ENCODE measurements around the gene SOX5.
"Not testable (repeated sequence)": the region's sequence is repeated elsewhere in the genome, so short reads cannot be mapped to it uniquely, and the experiment has no call there.

Gene SOX5

DNA sequence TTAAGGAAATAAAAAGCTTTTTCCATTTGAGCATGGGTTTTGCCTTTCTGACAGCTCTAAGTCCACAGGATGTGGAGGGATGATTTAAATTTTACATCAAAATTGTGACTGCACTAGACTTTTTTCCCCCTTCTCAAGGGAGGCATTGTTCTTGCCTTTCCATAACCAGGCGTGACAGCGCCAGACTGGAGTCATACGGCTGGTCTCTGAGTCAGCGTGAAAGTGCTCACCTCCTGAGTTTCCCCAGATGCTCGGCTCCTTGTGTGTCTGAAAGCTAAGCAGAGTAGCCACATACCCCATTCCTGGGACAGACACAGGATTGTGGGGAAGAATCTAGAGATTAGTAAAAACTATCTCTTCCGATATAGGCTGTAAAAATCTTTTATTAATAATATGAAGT lies 43.1 kb downstream of the SOX5 start:
- DNase-seq (ENCODE audit: low read depth) = peak; percentile 48

DNA sequence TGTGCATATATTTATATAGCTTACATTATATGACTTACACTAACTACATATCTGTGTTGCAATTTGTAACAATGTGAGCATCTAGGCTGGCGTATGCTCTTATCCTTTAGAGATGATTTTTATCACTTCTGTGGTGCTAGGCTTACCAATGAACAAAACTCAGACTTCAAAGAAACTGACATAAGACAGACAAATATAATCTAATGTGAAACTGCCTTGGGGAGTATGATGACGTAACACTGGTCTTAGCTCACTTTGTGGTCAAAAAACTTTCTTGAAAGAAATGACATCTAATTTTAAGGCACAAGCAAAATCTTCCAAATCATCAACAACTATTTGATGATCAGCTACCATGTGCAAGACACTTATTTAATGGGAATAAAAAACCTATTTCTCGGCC lies 50.0 kb downstream of the SOX5 start:
- peak; percentile 61 for DNase-seq (ENCODE audit: low read depth)

DNA sequence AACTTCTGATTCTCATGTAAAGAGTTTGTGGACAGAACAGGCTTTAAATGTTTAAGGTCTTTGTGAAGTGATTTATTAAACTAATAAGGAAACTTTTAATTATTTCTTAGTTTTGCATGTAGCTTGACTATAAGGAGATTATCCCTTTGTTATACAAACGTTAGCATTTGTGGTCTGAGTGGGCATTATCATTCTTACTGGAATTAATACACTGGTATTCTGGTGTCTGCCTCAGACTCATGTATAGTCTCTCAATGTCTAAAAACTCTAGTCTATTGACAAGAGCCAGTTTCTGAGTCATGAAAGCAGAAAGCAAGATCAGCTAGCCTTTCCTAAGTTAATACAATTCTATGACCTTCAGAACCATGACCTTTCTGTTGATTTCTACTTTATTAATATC lies 51.3 kb downstream of the SOX5 start:
- DNase-seq (ENCODE audit: low read depth) = no peak

DNA sequence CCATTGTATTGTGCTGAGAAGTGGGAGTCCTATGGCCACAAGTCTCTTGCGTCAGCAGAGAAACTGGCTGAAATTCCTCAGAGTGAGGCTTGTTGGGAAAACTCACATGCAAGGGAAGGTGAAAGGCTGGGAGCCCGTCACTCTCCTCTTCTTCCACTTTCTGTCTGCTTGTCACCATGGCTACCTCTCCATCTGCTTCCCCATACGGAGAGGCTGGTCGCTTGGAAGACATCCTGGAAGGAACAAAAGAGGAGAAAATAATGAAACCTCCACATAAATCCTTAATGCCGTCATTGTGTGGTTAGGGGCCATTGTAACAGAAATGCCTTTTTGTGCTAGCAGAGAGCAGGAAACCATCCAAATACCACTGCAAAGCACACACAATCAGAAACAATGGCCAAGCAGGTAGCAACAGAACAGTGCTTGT lies 53.7 kb downstream of the SOX5 start:
- peak; percentile 13 for DNase-seq (ENCODE audit: low read depth)

DNA sequence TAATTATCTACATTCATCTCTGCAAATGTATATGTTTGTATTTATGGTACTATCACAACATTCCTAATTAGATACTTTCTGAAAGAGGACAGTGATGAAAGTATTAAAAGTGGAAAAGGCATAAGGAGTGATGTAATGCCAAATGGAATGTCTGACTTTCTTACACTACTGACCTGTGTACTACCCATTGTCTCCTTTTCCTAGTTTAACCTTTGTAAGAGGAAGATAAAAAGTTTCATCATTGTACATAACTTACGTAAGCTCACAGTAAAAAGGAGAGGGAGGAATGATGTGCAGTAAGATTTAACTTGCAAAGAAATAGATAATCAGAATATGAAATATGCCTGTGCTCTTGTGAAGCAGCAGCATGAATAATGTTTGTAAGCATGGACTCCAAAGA lies 55.9 kb downstream of the SOX5 start:
- DNase-seq (ENCODE audit: low read depth) = peak; percentile 78

DNA sequence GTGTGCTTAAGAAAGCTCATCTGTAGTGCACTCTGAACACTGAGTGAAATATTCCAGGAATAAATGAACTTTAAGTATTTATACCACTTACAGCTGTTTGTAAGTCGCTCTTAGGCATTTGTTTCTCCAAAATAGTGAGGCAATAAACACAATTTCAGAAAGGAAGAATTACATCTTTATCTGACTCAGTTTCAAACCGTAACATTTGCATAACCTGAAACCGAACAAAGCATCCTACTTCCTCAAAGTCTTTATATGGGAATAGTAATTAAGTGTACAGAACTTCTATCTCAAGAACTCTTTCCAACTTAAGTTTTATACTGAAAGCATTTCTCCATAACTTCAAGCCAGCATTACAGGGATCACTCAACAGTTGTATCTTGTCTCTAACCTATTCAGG lies 58.4 kb downstream of the SOX5 start:
- no peak for DNase-seq (ENCODE audit: low read depth)

DNA sequence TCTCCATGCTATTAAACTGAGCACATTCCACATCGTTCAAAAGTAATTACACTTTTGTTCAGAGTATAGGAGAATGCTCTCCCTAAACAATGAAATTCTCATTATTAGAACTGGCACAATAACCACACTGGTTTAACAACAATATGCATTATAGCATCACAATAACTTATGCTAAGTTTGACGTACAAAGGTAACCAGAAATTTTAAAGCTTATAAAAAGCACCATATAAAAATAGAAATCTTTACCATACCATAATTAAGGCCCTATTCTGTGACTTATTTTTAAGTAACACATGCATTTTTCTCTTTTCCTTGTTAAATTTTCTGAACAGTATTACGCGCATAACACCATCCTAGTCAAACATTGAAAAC lies 60.4 kb downstream of the SOX5 start:
- DNase-seq (ENCODE audit: low read depth) = no peak

DNA sequence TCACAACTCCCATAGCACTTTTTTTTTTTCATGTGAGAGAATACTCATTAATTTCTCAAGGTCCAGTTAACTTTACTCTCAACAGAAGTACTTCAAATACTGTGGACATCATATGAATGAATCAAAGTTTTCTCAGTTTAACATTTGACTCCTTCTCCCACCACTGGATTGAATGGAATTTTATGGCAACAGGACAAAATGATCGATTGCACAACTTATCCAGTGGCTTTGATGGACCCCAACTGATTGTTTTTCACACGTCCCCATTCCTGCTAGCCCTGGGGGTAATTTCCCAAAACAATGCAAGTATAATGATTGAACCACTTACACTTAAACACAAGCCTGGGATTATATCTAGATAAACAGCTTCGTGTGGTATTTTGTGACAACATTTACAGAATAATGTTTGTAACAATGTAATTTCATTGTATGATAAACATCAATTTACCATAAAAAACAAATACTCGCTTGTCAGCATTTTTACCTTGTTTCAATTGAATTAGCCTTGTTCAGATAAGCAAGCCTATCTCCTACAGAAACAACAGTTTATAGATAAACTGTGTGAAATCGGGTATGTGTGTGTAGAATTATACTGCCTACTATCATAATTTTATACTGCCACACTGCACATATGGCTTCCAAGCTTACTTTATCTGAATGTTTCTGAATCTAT lies 60.9 kb downstream of the SOX5 start:
- DNase-seq (ENCODE audit: low read depth) = peak; percentile 3

DNA sequence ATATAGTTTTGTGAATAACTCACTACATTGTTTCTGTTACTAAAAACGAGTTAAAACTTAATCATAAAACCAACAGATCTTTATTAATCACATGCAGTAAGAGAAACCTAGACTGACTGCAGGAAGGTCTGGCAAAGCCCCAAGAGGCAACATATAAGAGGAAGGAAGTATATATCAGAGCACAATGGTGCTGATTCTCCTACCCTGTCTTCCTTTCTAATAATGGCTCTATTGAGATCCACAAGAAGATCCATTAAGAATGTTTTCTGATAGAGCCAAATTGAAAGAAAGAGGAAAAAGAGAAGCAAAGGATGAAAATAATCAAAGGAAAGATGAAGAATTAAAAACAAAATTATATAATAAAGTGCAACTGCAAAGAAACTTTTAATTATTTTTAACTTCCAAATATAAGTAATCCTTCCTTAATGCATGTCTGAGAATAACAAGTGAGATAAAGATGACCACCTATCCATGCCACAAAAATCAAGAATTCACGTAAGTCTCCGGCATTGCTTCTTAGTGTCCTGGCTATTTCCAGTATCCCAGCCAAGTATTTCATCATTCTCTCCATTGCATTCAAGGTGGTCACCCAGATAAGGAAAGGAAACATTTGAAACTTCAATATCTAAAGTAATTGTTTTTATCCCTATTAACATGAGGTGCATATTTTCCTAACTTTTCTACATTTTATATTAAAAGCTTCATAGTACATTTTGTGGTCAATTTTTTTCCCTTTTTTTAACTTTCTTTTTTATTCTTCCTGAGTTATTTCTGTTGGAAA lies 62.2 kb downstream of the SOX5 start:
- DNase-seq (ENCODE audit: low read depth) = peak; percentile 41

DNA sequence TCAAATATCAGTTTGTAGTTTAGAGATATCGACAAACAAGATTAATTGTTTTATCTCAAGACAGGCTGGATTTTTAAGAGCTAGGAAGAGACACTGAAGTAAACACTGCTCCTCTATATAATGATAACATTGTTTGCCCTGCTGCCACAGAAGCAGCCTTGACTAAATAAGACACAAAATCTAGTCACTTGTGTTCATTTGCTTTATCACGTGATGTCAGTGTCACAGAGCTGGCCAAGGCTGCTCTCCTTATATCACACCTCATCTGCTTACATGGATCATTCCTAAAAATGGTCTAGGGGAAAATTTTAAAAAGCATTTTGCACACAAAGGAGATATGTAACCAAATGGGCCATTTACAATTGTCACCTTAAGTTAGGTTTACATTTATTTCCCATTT lies 64.1 kb downstream of the SOX5 start:
- no peak for DNase-seq (ENCODE audit: low read depth)

DNA sequence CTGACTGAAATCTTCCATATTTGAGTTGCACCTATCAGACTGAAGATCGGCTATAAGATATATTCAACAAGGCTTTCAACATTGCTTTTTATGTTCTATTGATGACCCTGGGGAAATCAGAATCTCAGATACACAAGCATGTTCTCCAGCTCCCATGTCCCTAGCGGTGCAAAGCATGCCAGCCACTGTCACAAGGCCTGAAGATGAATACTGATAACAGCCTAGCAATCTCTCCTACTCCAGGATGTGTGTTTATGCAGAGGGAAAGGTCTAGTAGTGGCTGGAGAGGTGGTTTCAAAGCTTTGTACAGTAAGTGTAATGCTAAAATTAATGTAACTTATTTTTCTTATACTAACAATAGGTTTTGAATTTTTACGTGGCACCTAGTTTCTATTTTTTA lies 64.6 kb downstream of the SOX5 start:
- DNase-seq (ENCODE audit: low read depth) = no peak

DNA sequence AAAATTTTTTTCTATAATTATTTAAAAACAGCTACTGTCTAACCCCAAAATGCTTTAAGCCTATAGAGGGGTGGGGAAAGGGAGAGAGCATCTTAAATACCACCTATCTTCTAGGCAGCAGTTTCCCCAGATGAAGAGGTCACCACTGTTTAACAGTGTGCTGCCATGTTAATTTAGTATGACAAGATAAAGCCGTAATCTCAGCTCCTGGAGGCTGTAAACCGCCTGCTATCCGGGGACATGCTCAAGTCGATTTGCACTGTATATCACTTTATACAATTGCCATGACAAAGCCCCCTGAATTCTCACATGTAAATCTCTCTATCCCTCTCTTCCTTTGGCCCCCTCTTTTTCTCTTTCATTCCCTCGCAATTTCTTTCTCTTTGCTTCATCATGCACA lies 68.5 kb downstream of the SOX5 start:
- no peak for DNase-seq (ENCODE audit: low read depth)

DNA sequence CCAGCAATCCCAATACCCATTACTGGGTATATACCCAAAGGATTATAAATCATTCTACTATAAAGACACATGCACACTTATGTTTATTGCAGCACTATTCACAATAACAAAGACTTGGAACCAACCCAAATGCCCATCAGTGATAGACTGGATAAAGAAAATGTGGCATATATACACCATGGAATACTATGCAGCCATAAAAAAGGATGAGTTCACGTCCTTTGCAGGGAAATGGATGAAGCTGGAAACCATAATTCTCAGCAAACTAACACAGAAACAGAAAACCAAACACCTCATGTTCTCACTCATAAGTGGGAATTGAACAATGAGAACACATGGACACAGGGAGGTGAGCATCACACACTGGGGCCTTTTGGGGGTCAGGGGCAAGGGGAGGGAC lies 72.9 kb downstream of the SOX5 start:
- DNase-seq (ENCODE audit: low read depth) = not testable (repeated sequence)

DNA sequence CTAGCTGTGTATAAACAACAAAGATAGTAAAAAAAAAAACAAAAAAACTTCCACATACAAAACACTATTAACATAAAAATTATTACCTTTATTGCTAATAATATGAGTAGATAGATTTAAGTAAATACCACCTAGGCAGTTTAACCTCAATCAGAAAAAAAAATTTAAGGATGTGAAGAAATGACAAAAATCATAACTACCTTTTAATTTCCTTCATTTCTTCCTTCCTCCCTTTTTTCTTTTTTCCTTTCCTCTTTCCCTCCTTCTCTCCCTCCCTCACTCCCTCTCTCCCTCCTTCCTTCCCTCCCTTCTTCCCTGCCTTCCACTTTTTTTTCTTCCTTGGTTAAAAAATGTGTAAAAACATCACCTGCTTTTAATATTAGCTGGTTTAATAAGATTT lies 81.7 kb downstream of the SOX5 start:
- no peak for DNase-seq (ENCODE audit: low read depth)

DNA sequence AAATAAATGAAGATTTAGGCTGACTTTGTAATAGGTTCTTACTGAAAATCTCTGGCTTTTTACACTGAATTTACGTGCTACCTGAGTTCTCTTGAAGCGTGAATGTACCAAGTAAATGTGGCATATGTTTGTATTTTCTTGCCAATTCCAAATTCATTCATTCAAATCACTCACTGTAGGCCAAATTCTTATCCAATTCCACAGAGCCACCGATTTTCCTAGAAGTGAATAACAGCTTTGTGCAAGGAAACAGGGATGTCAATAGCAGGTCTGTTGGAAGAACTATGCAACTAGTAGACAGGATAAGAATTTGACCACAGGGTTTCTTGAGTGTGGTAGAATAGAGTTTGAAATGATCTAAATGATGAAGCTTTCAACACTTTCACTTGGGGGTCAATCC lies 86.8 kb downstream of the SOX5 start:
- no peak for DNase-seq (ENCODE audit: low read depth)

DNA sequence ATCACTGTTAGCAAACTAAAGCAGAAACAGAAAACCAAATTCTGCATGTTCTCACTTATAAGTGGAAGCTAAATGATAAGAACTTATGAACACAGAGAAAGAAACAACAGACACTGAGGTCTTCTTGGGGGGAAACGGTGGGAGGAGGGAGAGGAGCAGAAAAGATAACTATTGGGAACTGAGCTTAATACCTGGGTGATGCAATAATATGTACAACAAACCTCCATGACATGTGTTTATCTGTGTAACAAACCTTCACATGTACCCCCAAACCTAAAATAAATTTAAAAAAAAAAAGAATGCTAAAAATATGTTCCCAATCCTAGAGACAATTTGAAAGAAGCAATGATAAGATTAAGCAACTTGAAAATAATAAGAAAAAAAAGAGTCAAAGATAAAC lies 89.5 kb downstream of the SOX5 start:
- no peak for DNase-seq (ENCODE audit: low read depth)

DNA sequence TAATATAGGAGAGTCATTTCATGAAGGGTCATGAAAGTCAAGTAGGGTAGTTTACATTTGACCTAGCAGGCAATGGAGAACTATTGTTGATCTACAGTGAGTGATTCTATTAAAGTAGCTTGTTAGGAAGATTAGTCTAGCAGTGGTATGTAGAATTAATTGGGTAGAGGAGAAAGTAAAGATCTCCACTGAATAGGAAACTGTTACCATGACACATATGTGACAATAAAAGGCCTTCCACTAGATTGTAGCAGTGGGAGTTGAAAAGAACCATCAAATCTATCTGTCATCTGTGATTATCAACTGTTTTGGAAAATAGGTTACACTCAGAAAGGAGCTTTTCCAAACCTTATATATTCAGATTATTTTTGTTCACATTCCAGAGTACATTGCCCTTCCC lies 92.3 kb downstream of the SOX5 start:
- no peak for DNase-seq (ENCODE audit: low read depth)

DNA sequence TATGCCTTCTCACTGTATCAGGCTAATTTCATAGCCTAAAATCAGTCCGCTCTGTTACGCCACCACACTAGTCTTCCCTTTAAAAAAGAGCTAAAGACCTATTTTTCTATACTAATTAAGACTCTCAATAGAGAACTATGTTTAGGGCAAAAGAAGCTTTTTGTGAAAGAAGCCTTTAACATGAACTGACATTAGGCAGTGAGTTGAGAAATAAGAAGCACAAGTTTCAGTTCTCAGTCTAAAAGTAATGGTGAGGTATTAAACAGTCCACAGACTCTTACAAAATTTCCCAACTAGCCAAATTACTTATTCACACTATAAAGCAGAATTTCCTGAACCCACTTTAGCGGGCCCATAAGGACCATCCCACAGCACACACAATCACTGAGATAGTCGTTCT lies 93.7 kb downstream of the SOX5 start:
- DNase-seq (ENCODE audit: low read depth) = no peak

DNA sequence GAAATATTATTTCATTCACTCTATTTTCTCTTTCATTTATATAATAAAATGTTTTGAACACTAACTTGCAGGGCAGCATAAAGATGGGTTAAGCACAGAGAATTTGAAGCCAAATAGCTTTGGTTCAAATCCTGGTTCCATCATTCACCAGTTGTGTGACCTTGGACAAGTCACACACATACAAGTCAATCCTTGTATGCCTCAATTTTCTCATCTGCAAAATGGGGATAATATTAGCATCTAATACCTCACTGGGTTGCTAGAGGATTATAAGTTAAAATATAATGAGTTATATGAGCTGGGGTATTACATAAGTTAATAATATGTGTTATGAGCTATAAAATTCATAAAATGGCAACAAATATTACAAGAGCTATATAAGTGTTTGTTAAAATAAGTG lies 94.9 kb downstream of the SOX5 start:
- no peak for DNase-seq (ENCODE audit: low read depth)

DNA sequence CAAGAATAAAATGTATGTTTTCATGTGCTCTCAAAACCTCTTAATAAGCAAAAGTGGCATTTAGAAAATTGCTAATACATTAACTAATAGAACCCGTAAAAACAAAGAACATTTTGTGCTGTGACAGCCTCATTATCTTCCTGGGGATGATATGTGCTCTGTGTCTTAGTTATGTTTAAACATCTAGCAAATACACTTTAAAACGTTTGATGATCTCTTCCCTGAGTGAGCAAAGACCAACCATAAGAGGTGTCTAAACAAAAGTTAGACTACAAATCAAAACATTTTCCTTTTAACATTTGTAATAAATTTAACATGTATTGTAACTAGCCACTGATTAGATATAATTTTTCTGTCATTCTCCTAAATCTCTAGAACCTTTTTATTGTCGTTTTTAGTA lies 95.8 kb downstream of the SOX5 start:
- DNase-seq (ENCODE audit: low read depth) = no peak

DNA sequence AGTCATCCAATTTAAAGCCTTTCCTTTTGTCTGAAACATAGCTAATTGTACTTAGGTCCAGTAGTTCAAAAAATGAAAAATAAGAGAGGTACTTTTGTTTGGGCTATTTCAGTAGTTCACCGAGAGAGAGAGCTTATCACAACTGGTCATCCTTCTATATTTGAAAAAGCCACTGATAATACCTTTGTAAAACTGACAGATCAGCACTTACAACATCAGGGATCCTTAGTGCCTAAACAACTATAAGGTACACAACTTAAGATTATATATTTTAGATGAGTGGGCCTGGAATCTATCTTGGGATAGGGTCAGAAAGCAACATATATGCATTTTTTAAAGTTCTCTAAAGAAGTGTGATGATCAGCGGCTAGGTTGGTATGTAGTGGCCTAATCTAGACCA lies 97.9 kb downstream of the SOX5 start:
- no peak for DNase-seq (ENCODE audit: low read depth)

DNA sequence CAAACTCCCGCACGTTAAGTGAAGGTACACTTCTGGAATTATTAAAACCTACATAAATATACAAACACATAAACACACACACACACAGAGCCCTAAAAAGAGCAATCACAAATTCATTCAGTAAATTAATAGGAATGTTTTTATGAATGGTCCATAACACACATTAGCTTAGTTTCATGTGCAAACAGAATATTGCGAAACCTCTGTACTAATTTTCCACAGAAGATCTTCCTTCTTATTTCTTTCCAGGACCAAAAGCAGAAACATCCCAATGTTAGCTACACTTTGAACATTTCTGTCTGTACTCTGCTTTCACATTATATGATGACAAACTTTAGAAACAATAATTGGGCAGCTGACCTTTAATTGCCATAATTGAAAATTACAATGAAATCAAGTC lies 101.6 kb downstream of the SOX5 start:
- DNase-seq (ENCODE audit: low read depth) = peak; percentile 3

DNA sequence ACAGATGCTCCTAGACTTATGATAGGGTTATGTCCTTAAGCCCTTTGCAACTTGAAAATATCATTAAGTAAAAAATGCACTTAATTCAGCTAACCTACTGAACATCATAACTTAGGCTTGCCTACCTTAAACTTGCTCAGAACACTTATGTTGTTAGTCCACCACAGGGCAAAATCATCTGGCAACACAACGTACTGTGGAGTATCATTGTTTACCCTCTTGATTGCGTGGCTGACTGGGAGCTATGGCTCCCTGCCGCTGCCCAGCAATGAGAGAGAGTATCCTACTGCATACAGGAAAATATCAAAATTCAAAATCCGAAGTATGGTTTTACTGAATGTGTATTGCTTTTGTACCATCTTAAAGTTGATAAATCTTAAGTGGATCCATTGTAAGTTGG lies 105.5 kb downstream of the SOX5 start:
- no peak for DNase-seq (ENCODE audit: low read depth)

DNA sequence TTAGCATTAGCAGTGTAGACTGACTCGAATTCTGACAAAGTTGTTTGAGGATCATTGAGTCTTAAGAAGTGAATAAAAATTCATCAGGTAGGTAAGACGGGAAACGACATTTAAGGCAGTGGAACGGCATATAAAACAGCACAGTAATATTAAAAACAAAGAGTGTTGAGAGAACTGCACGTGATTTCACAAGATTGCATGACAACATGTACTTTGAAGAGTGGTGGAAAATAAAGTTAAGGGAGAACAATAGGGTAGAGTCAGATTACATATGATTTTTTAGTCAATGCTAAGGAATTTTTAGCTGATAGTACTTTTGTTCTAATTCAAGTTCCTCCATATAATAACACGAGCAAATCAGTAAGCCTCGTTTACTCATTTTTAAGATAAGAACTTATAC lies 115.4 kb downstream of the SOX5 start:
- DNase-seq (ENCODE audit: low read depth) = no peak
